ENCODE data around the gene ADAMTS15.

GRCh38 chr11:130467116-130467900 lies 18.9 kb downstream of the ADAMTS15 start:
- TF ChIP-seq CTCF (IDR thresholded peaks at IDR 0.05) (no peak), POLR2A (IDR thresholded peaks at IDR 0.05) (no peak)
